ENCODE data around the gene NECTIN2.

DNA sequence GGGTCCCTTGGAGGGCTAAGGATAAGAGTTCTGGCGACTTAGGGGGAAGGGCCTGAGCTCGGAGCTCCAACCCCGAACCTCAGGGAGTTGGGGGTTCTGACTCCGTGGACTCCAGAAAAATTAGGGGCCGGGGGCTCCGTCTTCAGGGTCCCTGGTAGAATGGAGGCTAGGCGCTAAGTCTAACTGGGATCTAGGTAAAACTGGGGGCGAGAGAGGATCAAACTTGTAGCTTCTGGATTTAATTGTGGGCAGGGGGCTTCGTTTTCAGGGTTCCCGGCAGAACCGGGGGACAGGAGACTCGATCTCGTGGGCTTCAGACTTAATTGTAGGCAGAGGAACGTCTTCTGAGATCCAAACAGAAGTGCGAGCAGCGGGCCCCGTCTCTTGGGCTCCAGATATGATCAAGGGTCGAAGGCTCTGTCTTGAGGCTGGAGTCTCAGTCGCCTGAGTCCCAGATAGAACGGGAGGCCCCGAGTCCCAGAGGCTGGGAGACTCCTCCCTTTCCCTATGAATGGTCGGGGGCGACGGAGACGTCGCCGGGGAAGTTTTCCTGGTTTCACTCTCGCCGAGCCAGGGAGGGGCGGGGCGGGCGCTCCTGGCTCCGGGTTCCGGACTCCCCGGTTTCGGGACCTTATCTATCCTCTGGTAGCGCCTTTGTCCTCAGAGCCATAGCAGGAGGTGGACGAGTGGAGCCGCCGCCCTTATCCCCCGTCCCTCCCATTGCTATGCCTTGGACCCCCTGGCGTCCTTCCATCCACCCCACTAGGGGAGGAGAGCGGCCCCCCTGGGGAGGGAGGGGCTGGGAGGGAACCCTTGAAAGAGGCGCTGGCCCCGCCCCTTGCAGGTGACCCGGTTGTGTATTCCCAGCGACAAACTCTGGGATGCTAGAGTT lies 1.3 kb downstream of the NECTIN2 start:
- TF ChIP-seq, protein P1, sequence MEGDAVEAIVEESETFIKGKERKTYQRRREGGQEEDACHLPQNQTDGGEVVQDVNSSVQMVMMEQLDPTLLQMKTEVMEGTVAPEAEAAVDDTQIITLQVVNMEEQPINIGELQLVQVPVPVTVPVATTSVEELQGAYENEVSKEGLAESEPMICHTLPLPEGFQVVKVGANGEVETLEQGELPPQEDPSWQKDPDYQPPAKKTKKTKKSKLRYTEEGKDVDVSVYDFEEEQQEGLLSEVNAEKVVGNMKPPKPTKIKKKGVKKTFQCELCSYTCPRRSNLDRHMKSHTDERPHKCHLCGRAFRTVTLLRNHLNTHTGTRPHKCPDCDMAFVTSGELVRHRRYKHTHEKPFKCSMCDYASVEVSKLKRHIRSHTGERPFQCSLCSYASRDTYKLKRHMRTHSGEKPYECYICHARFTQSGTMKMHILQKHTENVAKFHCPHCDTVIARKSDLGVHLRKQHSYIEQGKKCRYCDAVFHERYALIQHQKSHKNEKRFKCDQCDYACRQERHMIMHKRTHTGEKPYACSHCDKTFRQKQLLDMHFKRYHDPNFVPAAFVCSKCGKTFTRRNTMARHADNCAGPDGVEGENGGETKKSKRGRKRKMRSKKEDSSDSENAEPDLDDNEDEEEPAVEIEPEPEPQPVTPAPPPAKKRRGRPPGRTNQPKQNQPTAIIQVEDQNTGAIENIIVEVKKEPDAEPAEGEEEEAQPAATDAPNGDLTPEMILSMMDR (IDR thresholded peaks at IDR 0.05) = no peak
- TF ChIP-seq POLR2A (IDR thresholded peaks at IDR 0.05) = peak; percentile 22 to 47
- peak; percentile 8 for TF ChIP-seq POLR2AphosphoS5 (IDR thresholded peaks at IDR 0.05)
